Natural killer cell (primary cell): ENCODE results near the gene NDNF. TPM values are rescaled to one million over a fixed set of nuclear protein-coding genes. Genes with fewer than 3 reads are reported as not detected.
A peak's percentile ranks its signal among the peaks of the same experiment; 100 is the strongest.

Source experiments
- ATAC-seq, 3 donors: fragments of 150-1000 bp in 2 of 3; fragments of 200-7000 bp in 1 of 3; cut with Tn5 transposase; 1 replicate in 1 of 3; 2 replicates in 2 of 3; pipeline ENCODE4 v1.10.0; 2021; ENCODE audit warnings: mild to moderate bottlenecking in 2 of 3, moderate library complexity in 2 of 3
- DNase-seq, 2 donors: peaks; one replicate each; pipeline versions ENCODE4 v3.0.0 to v3.0.0-alpha.2; 2013 to 2021; ENCODE audit warnings: mixed read lengths in 1 of 2
- H3K27ac ChIP-seq: one replicate; pipeline ENCODE4 v1.5.1; 2013; ENCODE audit warnings: mild to moderate bottlenecking, low read length
- H3K27me3 ChIP-seq: one replicate; pipeline ENCODE4 v1.6.1; 2013; ENCODE audit warnings: low read length; ENCODE audit not compliant: control insufficient read depth, insufficient read depth
- H3K36me3 ChIP-seq: one replicate; pipeline ENCODE4 v1.6.1; 2013; ENCODE audit warnings: low read length; ENCODE audit not compliant: control insufficient read depth, insufficient read depth
- H3K4me1 ChIP-seq: one replicate; pipeline ENCODE4 v1.6.1; 2013; ENCODE audit warnings: low read length; ENCODE audit not compliant: control insufficient read depth, insufficient read depth
- H3K4me3 ChIP-seq: one replicate; pipeline ENCODE4 v1.5.1; 2013; ENCODE audit warnings: low read length
- H3K9me3 ChIP-seq: one replicate; pipeline ENCODE4 v1.6.1; 2013; ENCODE audit warnings: low read length; ENCODE audit not compliant: control insufficient read depth, insufficient read depth
- H3K27ac Mint-ChIP-seq, 2 donors: one replicate each; pipeline ENCODE4 v1.8.0; 2022; ENCODE audit warnings: mild to moderate bottlenecking in 2 of 2, mixed read lengths in 2 of 2, moderate library complexity in 1 of 2
- H3K27me3 Mint-ChIP-seq, 2 donors: one replicate each; pipeline ENCODE4 v1.8.0; 2022; ENCODE audit warnings: low read depth in 2 of 2, mixed read lengths in 2 of 2
- H3K36me3 Mint-ChIP-seq: one replicate; pipeline ENCODE4 v1.8.0; 2022; ENCODE audit warnings: mixed read lengths
- H3K4me1 Mint-ChIP-seq, 2 donors: one replicate each; pipeline ENCODE4 v1.8.0; 2022; ENCODE audit warnings: mixed read lengths in 2 of 2
- H3K4me3 Mint-ChIP-seq: one replicate; pipeline ENCODE4 v1.8.0; 2022; ENCODE audit warnings: mild to moderate bottlenecking, moderate library complexity, mixed read lengths
- H3K9me3 Mint-ChIP-seq, 2 donors: one replicate each; pipeline ENCODE4 v1.8.0; 2022; ENCODE audit warnings: mixed read lengths in 2 of 2
- CTCF ChIP-seq: fragments of 200-600 bp; IDR thresholded peaks from one replicate; pipeline ENCODE4 v1.8.0; 2022; ENCODE audit warnings: antibody characterized with exemption
- WGBS: methylation state at CpG from one replicate; pipeline ENCODE4 v1.1.7; 2013; ENCODE audit warnings: missing lambda C conversion rate; ENCODE audit not compliant: insufficient coverage; 5-methylcytosine and 5-hydroxymethylcytosine counted together
- intact Hi-C: fragments of 100-400 bp; cut with micrococcal nuclease; formaldehyde crosslinking; loops from one replicate; pipeline ENCODE4 v1.14.2; 2022
- total RNA-seq, 4 donors: library from RNA; stranded (reverse); fragments of 120-200 nt in 1 of 4; gene quantifications; one replicate each; pipeline versions ENCODE4 v1.2.3 to v1.2.4, GENCODE V29; 2013 to 2022

The NDNF gene
- total RNA-seq, 3 donors from 2014 or later (not counting 1 experiment from before 2014, with no cell fraction given): not detected

- no peaks in the 10 kb centered on the region for H3K36me3 Mint-ChIP-seq
- ATAC-seq (no peak), DNase-seq (peak in 1 of 2 donors; percentile 43)
- H3K4me1 ChIP-seq: no peaks in the 10 kb centered on the region
- TF ChIP-seq CTCF: no peak
- intact Hi-C loops: no loop called here
- no peaks in the 10 kb centered on the region for H3K27me3 ChIP-seq
- no peak overlapping the region for H3K4me3 Mint-ChIP-seq
- no peaks in the 10 kb centered on the region for H3K9me3 Mint-ChIP-seq
- H3K27ac ChIP-seq: no peak overlapping the region
- H3K4me1 Mint-ChIP-seq: peaks cover 5 to 6% of the 10 kb centered on the region in 2 donors
- H3K27me3 Mint-ChIP-seq: peaks cover 6 to 31% of the 10 kb centered on the region in 2 donors
- H3K27ac Mint-ChIP-seq: no peak overlapping the region
- H3K4me3 ChIP-seq: no peak overlapping the region
- no peaks in the 10 kb centered on the region for H3K36me3 ChIP-seq
- H3K9me3 ChIP-seq: no peaks in the 10 kb centered on the region
Observed at GRCh38 chr4:121050300-121050699, 22.0 kb downstream of the NDNF start.

- no peak for DNase-seq
- Mint-ChIP-seq H3K36me3 (no peaks in the 10 kb centered on the region), H3K27ac (no peak overlapping the region), H3K4me1 (peaks cover 5 to 6% of the 10 kb centered on the region in 2 donors), H3K9me3 (no peaks in the 10 kb centered on the region), H3K4me3 (no peak overlapping the region), H3K27me3 (peaks cover 0 to 21% of the 10 kb centered on the region in 2 donors)
- Histone ChIP-seq H3K27me3 (peaks cover 1% of the 10 kb centered on the region), H3K4me1 (no peaks in the 10 kb centered on the region), H3K9me3 (no peaks in the 10 kb centered on the region), H3K4me3 (no peak overlapping the region), H3K27ac (no peak overlapping the region), H3K36me3 (no peaks in the 10 kb centered on the region)
- no peak for TF ChIP-seq CTCF
- WGBS: 85% methylated on average over 2 of the region's 3 CpGs
- ATAC-seq: no peak
- intact Hi-C loops: no loop called here
Observed at GRCh38 chr4:121049072-121049599, 23.2 kb downstream of the NDNF start.

- Mint-ChIP-seq H3K9me3 (no peaks in the 10 kb centered on the region), H3K4me3 (no peak overlapping the region), H3K27ac (no peak overlapping the region), H3K27me3 (peaks cover 0 to 28% of the 10 kb centered on the region in 2 donors), H3K4me1 (peaks cover under 1% of the 10 kb centered on the region in 2 donors), H3K36me3 (no peaks in the 10 kb centered on the region)
- Histone ChIP-seq H3K27me3 (peaks cover 4% of the 10 kb centered on the region), H3K4me3 (no peak overlapping the region), H3K36me3 (no peaks in the 10 kb centered on the region), H3K4me1 (no peaks in the 10 kb centered on the region), H3K27ac (no peak overlapping the region), H3K9me3 (no peaks in the 10 kb centered on the region)
- WGBS: 80% methylated on average over 6 of the region's 6 CpGs
- ATAC-seq (no peak), DNase-seq (no peak)
- TF ChIP-seq CTCF: no peak
- intact Hi-C loops: no loop called here
Observed at GRCh38 chr4:121048165-121048564, 24.2 kb downstream of the NDNF start.
